HepG2 (cell line): ENCODE data around the gene STK32C. TPM values are rescaled to one million over a fixed set of nuclear protein-coding genes. Genes with fewer than 3 reads are reported as not detected.

Experiments
- AGO1 ChIP-seq: fragments of 200-400 bp; formaldehyde crosslinking; IDR thresholded peaks from 2 replicates; pipeline ENCODE4 v1.6.1; 2017; ENCODE audit warnings: mild to moderate bottlenecking, low read depth, low read length, moderate library complexity; ENCODE audit not compliant: poor library complexity, severe bottlenecking
- CBX5 ChIP-seq: sonication (generic); formaldehyde crosslinking; IDR thresholded peaks from 2 replicates; pipeline ENCODE4 v1.4.0; 2020; ENCODE audit warnings: missing genetic modification reagents, borderline replicate concordance
- CTCF ChIP-seq: sonication (generic); formaldehyde crosslinking; IDR thresholded peaks from 2 replicates; pipeline ENCODE4 v1.5.0; 2020; ENCODE audit warnings: mild to moderate bottlenecking, missing genetic modification reagents, moderate library complexity
- ELF1 ChIP-seq: sonication (generic); formaldehyde crosslinking; IDR thresholded peaks from 2 replicates; pipeline ENCODE4 v1.4.0; 2020; ENCODE audit warnings: missing genetic modification reagents
- ETV5 ChIP-seq: IDR thresholded peaks from 2 replicates; pipeline ENCODE4 v1.6.1; 2018; ENCODE audit warnings: missing biosample characterization, missing genetic modification reagents, inconsistent platforms, borderline replicate concordance
- FOSL2 ChIP-seq: sonication (generic); formaldehyde crosslinking; IDR thresholded peaks from 2 replicates; pipeline ENCODE4 v1.4.0; 2020; ENCODE audit warnings: missing genetic modification reagents
- FOXA1 ChIP-seq, 2 experiments: fragments of 450-650 bp in 1 of 2; sonication (generic) in 1 of 2; formaldehyde crosslinking in 1 of 2; IDR thresholded peaks; 2 replicates each; pipeline versions ENCODE4 v1.4.0 to v1.6.1; 2016 to 2020; ENCODE audit warnings: missing genetic modification reagents in 1 of 2
- FOXO4 ChIP-seq: sonication (generic); formaldehyde crosslinking; conservative IDR thresholded peaks from 2 replicates; pipeline ENCODE4 v1.8.1; 2023; ENCODE audit warnings: missing genetic modification reagents
- HIC2 ChIP-seq: sonication (generic); formaldehyde crosslinking; IDR thresholded peaks from 2 replicates; pipeline ENCODE4 v1.9.0; 2022; ENCODE audit warnings: low read depth, missing genetic modification reagents
- JUND ChIP-seq: sonication (generic); formaldehyde crosslinking; IDR thresholded peaks from 2 replicates; pipeline ENCODE4 v1.8.0; 2022; ENCODE audit warnings: mild to moderate bottlenecking, missing genetic modification reagents
- KDM2A ChIP-seq: sonication (generic); formaldehyde crosslinking; IDR thresholded peaks from 2 replicates; pipeline ENCODE4 v1.4.0; 2020; ENCODE audit warnings: low read depth, missing genetic modification reagents, borderline replicate concordance
- MYC ChIP-seq: sonication (generic); formaldehyde crosslinking; IDR thresholded peaks from 2 replicates; pipeline ENCODE4 v1.9.0; 2021; ENCODE audit warnings: missing genetic modification reagents, borderline replicate concordance
- NFE2L2 ChIP-seq: fragments of 150-350 bp; IDR thresholded peaks from 2 replicates; pipeline ENCODE4 v1.6.1; 2014; ENCODE audit warnings: low read length
- RFXANK ChIP-seq: IDR thresholded peaks from 2 replicates; pipeline ENCODE4 v1.6.1; 2016
- SOX13 ChIP-seq, 3 experiments: fragments of 450-650 bp in 1 of 3; sonication (generic) in 1 of 3; formaldehyde crosslinking in 1 of 3; IDR thresholded peaks in 2 of 3; conservative IDR thresholded peaks in 1 of 3; 2 replicates each; pipeline versions ENCODE4 v1.5.0 to v1.6.1; 2016 to 2020; ENCODE audit warnings: antibody characterized with exemption in 1 of 3, mild to moderate bottlenecking in 1 of 3, missing compliant biosample characterization in 1 of 3, missing genetic modification reagents in 1 of 3, moderate library complexity in 1 of 3
- TARDBP ChIP-seq: sonication (generic); formaldehyde crosslinking; IDR thresholded peaks from 2 replicates; pipeline ENCODE4 v1.8.0; 2022; ENCODE audit warnings: mild to moderate bottlenecking, missing genetic modification reagents
- TOPORS ChIP-seq: sonication (generic); formaldehyde crosslinking; IDR thresholded peaks from 2 replicates; pipeline ENCODE4 v1.8.0; 2023; ENCODE audit warnings: mild to moderate bottlenecking, missing genetic modification reagents
- TRIM24 ChIP-seq: sonication (generic); formaldehyde crosslinking; IDR thresholded peaks from 2 replicates; pipeline ENCODE4 v1.8.0; 2022; ENCODE audit warnings: mild to moderate bottlenecking, missing genetic modification reagents
- ZBTB3 ChIP-seq: sonication (generic); formaldehyde crosslinking; IDR thresholded peaks from 2 replicates; pipeline ENCODE4 v1.4.0; 2020; ENCODE audit warnings: low read depth, mild to moderate bottlenecking, moderate library complexity, missing genetic modification reagents, borderline replicate concordance
- ZNF574 ChIP-seq: sonication (generic); formaldehyde crosslinking; IDR thresholded peaks from 2 replicates; pipeline ENCODE4 v1.4.0; 2020; ENCODE audit warnings: missing genetic modification reagents
- ZNF616 ChIP-seq: sonication (generic); formaldehyde crosslinking; IDR thresholded peaks from 2 replicates; pipeline ENCODE4 v1.5.0; 2020; ENCODE audit warnings: low read depth, mild to moderate bottlenecking, missing genetic modification reagents
- ZNF782 ChIP-seq: sonication (generic); formaldehyde crosslinking; IDR thresholded peaks from 2 replicates; pipeline ENCODE4 v1.4.0; 2020; ENCODE audit warnings: missing genetic modification reagents, mild to moderate bottlenecking, borderline replicate concordance
- polyA plus RNA-seq, 8 experiments: library from polyadenylated mRNA; depleted of rRNA in 3 of 8; stranded (reverse) in 7 of 8; unstranded in 1 of 8; fragments of >200 nt; fragmentation: Illumina TruSeq in 4 of 8; extraction: Trizol in 4 of 8; gene quantifications; 2 replicates each; pipeline versions ENCODE4 v1.2.1 to v1.2.3, GENCODE V29; 2011 to 2016; ENCODE audit warnings: low read depth in 4 of 8, missing spikeins in 1 of 8, mixed read lengths in 1 of 8; ENCODE audit not compliant: insufficient read depth in 1 of 8
- total RNA-seq, 5 experiments: library from RNA; depleted of rRNA; stranded (reverse); fragments of >200 nt; fragmentation: Illumina TruSeq; extraction: Trizol; gene quantifications; 2 replicates each; pipeline ENCODE4 v1.2.3, GENCODE V29; 2016; ENCODE audit warnings: low read depth in 1 of 5

The STK32C gene
- total and polyA plus RNA-seq, 2 of the 13 experiments (the other 11 are each of a cell fraction or from before 2014, with no cell fraction given), result 10.9 to 19.4 TPM

- TF ChIP-seq CTCF (CRISPR knock-in tag), result peak; percentile 37
- no peak for TF ChIP-seq SOX13 (IDR thresholded peaks at IDR 0.05)
- peak in 1 of 2 experiments; percentile 82; a peak in 2 of 4 replicates for TF ChIP-seq SOX13 (CRISPR knock-in tag; conservative IDR thresholded peaks at IDR 0.05 in 1 of 2, IDR thresholded peaks at IDR 0.05 in 1 of 2)
- TF ChIP-seq HIC2, result 0 out of 2 replicates have a peak, but pooled peaks have one; percentile 23
- TF ChIP-seq TARDBP (CRISPR knock-in tag), result peak; percentile 46; the same call in 1 of the 2 replicates
- TF ChIP-seq FOSL2 (CRISPR knock-in tag), result peak; percentile 64
- TF ChIP-seq ETV5, result no peak
- TF ChIP-seq TOPORS (CRISPR knock-in tag), result 0 out of 2 replicates have a peak, but pooled peaks have one; percentile 28
- TF ChIP-seq ELF1 (CRISPR knock-in tag), result no peak
- no peak for TF ChIP-seq TRIM24 (CRISPR knock-in tag)
- no peak for TF ChIP-seq JUND (CRISPR knock-in tag)
- TF ChIP-seq FOXO4 (CRISPR knock-in tag), result no peak
- TF ChIP-seq MYC, result no peak; the same call in 1 of the 2 replicates
- no peak for TF ChIP-seq RFXANK (CRISPR knock-in tag)
- no peak for TF ChIP-seq NFE2L2
- no peak for TF ChIP-seq AGO1
- no peak for TF ChIP-seq FOXA1 (IDR thresholded peaks at IDR 0.05)
- TF ChIP-seq FOXA1 (CRISPR knock-in tag; IDR thresholded peaks at IDR 0.05), result no peak
- TF ChIP-seq ZBTB3, result no peak
- 0 out of 2 replicates have a peak, but pooled peaks have one; percentile 63 for TF ChIP-seq CBX5 (CRISPR knock-in tag)
- peak; percentile 57 for TF ChIP-seq ZNF574 (CRISPR knock-in tag)
- TF ChIP-seq KDM2A (CRISPR knock-in tag), result peak; percentile 63; the same call in 1 of the 2 replicates
- TF ChIP-seq ZNF616 (CRISPR knock-in tag), result no peak
- TF ChIP-seq ZNF782 (CRISPR knock-in tag), result no peak
Measured at GRCh38 chr10:132183046-132183445, 124.7 kb downstream of the STK32C start (continued).
